Type B pancreatic cell (in vitro differentiated cells): ENCODE measurements around the gene METTL26. TPM values are rescaled to one million over a fixed set of nuclear protein-coding genes. Genes with fewer than 3 reads are reported as not detected.

Experiments used
- DNase-seq: peaks from one replicate; pipeline ENCODE4 v3.0.0; 2021; ENCODE audit warnings: mixed read lengths; ENCODE audit not compliant: unreplicated experiment; ENCODE audit errors: extremely low spot score
- H3K27ac Mint-ChIP-seq: 2 replicates; pipeline ENCODE4 v1.8.0; 2021; ENCODE audit warnings: mild to moderate bottlenecking, mixed read lengths
- H3K27me3 Mint-ChIP-seq: 2 replicates; pipeline ENCODE4 v1.8.0; 2021; ENCODE audit warnings: mixed read lengths
- H3K36me3 Mint-ChIP-seq: 2 replicates; pipeline ENCODE4 v1.8.0; 2021; ENCODE audit warnings: mixed read lengths
- H3K4me1 Mint-ChIP-seq: one replicate; pipeline ENCODE4 v1.8.0; 2021; ENCODE audit warnings: mixed read lengths; ENCODE audit not compliant: unreplicated experiment
- H3K4me3 Mint-ChIP-seq: 2 replicates; pipeline ENCODE4 v1.8.0; 2021; ENCODE audit warnings: mild to moderate bottlenecking, mixed read lengths
- H3K9me3 Mint-ChIP-seq: 2 replicates; pipeline ENCODE4 v1.8.0; 2021; ENCODE audit warnings: mixed read lengths
- total RNA-seq: library from RNA; stranded (reverse); gene quantifications from 2 replicates; pipeline ENCODE4 v1.2.1, GENCODE V29; 2021; ENCODE audit warnings: low replicate concordance
- TF ChIP-seq, protein P1 (sequence below): fragments of 200-600 bp; sonication (generic); conservative IDR thresholded peaks from 2 replicates; pipeline ENCODE4 v1.5.0; 2021; ENCODE audit warnings: antibody characterized with exemption, mild to moderate bottlenecking

The METTL26 gene
- total RNA-seq, 1 donor from 2014 or later = 77.0 TPM

DNA sequence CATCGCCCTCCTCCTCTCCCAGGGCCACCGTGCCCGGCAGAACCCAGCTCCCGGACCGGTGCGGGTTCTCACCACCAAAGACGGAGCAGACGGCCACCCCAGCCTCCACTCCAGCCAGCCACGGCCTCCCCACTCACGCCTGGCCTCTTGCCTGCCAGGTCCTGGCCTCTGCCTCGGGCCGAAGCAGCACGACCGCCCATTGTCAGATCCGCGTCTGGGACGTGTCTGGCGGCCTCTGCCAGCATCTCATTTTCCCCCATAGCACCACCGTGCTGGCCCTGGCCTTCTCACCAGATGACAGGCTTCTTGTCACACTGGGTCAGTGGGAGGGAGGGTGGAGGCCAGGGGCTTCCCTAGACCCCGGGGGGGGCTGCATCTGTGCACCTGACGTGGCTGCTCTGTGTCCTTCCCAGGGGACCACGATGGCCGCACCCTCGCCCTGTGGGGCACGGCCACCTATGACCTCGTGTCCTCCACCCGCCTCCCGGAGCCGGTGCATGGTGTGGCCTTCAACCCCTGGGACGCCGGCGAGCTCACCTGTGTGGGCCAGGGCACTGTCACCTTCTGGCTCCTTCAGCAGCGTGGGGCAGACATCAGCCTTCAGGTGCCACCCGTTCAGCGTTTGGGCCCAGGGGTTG lies 25.2 kb upstream of the METTL26 start:
- no peaks in the 10 kb centered on the region for H3K36me3 Mint-ChIP-seq
- H3K9me3 Mint-ChIP-seq = no peaks in the 10 kb centered on the region
- no peaks in the 10 kb centered on the region for H3K4me1 Mint-ChIP-seq
- no peaks in the 10 kb centered on the region for H3K27me3 Mint-ChIP-seq
- H3K4me3 Mint-ChIP-seq = no peak overlapping the region
- no peak for DNase-seq
- TF ChIP-seq, protein P1, sequence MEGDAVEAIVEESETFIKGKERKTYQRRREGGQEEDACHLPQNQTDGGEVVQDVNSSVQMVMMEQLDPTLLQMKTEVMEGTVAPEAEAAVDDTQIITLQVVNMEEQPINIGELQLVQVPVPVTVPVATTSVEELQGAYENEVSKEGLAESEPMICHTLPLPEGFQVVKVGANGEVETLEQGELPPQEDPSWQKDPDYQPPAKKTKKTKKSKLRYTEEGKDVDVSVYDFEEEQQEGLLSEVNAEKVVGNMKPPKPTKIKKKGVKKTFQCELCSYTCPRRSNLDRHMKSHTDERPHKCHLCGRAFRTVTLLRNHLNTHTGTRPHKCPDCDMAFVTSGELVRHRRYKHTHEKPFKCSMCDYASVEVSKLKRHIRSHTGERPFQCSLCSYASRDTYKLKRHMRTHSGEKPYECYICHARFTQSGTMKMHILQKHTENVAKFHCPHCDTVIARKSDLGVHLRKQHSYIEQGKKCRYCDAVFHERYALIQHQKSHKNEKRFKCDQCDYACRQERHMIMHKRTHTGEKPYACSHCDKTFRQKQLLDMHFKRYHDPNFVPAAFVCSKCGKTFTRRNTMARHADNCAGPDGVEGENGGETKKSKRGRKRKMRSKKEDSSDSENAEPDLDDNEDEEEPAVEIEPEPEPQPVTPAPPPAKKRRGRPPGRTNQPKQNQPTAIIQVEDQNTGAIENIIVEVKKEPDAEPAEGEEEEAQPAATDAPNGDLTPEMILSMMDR = no peak
- no peak overlapping the region for H3K27ac Mint-ChIP-seq

DNA sequence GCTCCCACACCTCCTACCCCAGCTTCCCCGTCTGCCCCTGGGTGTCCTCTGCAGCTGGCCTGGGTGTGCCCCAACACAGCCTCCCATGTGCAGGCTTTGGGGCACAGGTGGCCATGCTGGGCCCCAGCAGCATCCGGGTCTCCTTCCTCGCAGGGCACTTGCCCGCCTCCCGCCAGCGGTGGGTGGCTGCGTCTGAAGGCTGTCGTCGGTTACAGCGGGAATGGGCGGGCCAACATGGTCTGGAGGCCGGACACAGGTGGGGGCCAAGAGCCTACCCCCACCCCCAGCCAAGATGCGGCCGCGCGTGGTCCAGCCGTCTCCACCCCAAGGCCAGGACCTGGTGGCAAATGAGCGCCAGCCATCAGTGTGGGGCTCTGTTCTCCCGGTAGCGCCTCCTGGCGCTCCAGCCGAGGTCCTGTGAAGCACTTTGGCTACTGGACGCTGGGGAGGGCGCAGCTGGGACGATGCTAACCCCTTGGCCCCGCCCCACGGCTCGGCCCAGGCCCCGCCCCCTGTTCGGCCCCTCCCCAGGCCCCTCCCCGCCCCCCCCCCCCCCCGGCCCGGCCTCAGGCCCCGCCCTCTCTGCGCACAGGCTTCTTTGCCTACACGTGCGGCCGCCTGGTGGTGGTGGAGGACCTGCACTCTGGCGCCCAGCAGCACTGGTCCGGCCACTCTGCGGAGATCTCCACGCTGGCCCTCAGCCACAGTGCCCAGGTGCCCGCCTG lies 24.5 kb upstream of the METTL26 start:
- H3K27ac Mint-ChIP-seq = no peak overlapping the region
- DNase-seq = no peak
- no peak overlapping the region for H3K4me3 Mint-ChIP-seq
- H3K36me3 Mint-ChIP-seq = no peaks in the 10 kb centered on the region
- no peaks in the 10 kb centered on the region for H3K4me1 Mint-ChIP-seq
- TF ChIP-seq, protein P1 = peak; percentile 78
- H3K27me3 Mint-ChIP-seq = no peaks in the 10 kb centered on the region
- H3K9me3 Mint-ChIP-seq = no peaks in the 10 kb centered on the region

DNA sequence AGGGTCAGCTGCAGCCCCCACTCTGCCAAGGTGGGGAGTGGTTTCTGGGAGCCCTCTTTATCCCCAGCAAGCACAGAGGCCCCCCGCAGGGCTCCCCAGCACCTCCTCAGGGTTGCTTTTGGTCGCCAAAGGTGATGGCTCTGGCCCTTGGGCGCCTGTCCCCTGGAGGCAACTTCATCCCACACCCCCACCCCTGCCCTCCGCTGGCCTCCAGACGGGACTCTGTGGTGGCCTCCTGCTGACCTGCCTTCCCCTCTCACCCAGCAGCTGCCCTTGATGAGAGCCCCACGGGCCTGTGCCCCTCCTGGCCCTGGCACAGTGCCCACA lies 24.0 kb upstream of the METTL26 start:
- TF ChIP-seq, protein P1 = no peak
- H3K36me3 Mint-ChIP-seq = no peaks in the 10 kb centered on the region
- H3K4me1 Mint-ChIP-seq = no peaks in the 10 kb centered on the region

DNA sequence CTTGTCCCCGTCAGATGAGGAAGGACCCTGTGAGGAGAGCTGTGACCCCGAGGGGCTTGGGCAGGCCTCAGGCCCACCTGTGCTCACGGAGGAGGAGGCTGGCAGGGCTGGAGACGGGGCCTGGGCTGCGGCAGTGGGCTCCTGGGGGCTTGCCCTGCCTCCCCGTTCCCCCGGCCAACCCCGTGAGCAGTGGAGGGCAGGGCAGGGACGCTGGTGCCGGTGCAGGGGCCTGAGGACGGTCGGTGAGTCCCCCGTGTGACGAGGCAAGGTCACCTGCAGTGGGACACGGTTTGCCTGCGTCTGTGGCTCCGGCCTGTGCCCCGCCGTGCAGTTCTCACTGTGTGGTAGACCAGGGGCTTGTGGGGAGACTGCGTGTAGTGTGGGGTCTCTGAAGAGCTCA lies 23.5 kb upstream of the METTL26 start:
- H3K36me3 Mint-ChIP-seq = no peaks in the 10 kb centered on the region
- TF ChIP-seq, protein P1 = no peak
- DNase-seq = no peak
- no peaks in the 10 kb centered on the region for H3K9me3 Mint-ChIP-seq
- no peaks in the 10 kb centered on the region for H3K27me3 Mint-ChIP-seq
- no peak overlapping the region for H3K4me3 Mint-ChIP-seq
- no peak overlapping the region for H3K27ac Mint-ChIP-seq
- no peaks in the 10 kb centered on the region for H3K4me1 Mint-ChIP-seq

More for the DNA sequence above, 24.0 kb upstream of the METTL26 start:
- DNase-seq = no peak
- H3K27me3 Mint-ChIP-seq = no peaks in the 10 kb centered on the region
- no peak overlapping the region for H3K4me3 Mint-ChIP-seq
- H3K9me3 Mint-ChIP-seq = no peaks in the 10 kb centered on the region
- no peak overlapping the region for H3K27ac Mint-ChIP-seq

DNA sequence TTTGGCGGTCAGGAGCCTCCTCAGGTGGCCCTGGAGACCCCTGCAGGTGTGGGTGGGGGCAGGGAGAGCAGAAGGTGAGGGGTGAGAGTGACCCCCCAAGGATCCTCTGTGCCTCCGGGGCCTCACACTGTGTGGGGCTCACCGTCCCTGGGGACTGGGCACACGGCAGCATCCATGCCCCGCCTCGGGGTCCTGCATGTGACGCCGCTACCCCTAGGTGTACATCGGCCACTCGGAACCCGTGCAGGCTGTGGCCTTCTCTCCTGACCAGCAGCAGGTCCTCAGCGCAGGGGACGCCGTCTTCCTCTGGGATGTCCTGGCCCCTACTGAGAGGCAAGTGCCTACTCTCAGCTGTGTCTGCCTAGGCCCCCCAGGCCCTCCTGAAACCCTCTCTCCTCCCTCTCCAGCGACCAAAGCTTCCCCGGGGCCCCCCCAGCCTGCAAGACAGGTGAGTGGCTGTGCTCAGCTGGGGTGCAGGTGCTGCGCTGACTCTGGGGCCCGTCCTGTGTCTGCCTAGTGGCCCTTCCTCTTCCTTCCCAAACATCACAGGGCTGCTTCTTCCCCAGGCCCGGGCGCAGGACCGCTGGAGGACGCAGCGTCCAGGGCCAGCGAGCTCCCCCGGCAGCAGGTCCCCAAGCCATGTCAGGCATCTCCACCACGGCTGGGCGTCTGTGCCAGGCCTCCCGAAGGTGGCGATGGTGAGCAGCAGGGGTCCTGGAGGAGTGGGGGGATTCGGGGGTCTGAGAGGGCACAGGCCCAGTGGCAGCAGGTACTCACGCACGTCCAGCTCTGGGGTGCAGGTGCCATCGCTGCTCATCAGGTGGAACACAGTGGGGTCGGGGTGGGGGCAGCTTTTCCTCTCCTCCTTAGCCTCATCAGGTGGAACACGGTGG lies 22.8 kb upstream of the METTL26 start:
- DNase-seq = no peak
- Mint-ChIP-seq H3K4me3 (no peak overlapping the region), H3K9me3 (no peaks in the 10 kb centered on the region), H3K27me3 (no peaks in the 10 kb centered on the region), H3K27ac (no peak overlapping the region), H3K36me3 (no peaks in the 10 kb centered on the region), H3K4me1 (no peaks in the 10 kb centered on the region)
- TF ChIP-seq, protein P1 = peak; percentile 16
